ENCODE results near the gene DHRS12. TPM values are rescaled to one million over a fixed set of nuclear protein-coding genes. Genes with fewer than 3 reads are reported as not detected.

Gene DHRS12
- total RNA-seq, 3 donors from 2014 or later (not counting 1 experiment from before 2014, with no cell fraction given): 7.0 to 11.7 (median 10.4) TPM

- DNase-seq (no peak), ATAC-seq (no peak)
- Mint-ChIP-seq H3K4me1 (peaks cover 17% of the 10 kb centered on the region in 2 donors), H3K27me3 (ENCODE audit: low read depth in 2 of 2) (no peaks in the 10 kb centered on the region), H3K9me3 (no peaks in the 10 kb centered on the region), H3K36me3 (no peaks in the 10 kb centered on the region), H3K4me3 (no peak overlapping the region), H3K27ac (no peak overlapping the region)
- Histone ChIP-seq H3K9me3 (ENCODE audit: control insufficient read depth, insufficient read depth, low read length) (no peaks in the 10 kb centered on the region), H3K4me3 (ENCODE audit: low read length) (no peak overlapping the region), H3K27ac (ENCODE audit: low read length) (no peak overlapping the region), H3K36me3 (ENCODE audit: control insufficient read depth, insufficient read depth, low read length) (no peaks in the 10 kb centered on the region), H3K4me1 (ENCODE audit: control insufficient read depth, insufficient read depth, low read length) (peaks cover 26% of the 10 kb centered on the region), H3K27me3 (ENCODE audit: control insufficient read depth, insufficient read depth, low read length) (no peaks in the 10 kb centered on the region)
- TF ChIP-seq CTCF (IDR thresholded peaks at IDR 0.05): no peak
- intact Hi-C loops (cut with micrococcal nuclease): no loop called here
- 62% methylated on average over 12 of the region's 12 CpGs for WGBS (ENCODE audit: insufficient coverage)
These were observed 7.1 kb upstream of the DHRS12 start for GRCh38 chr13:51811046-51811445.

GRCh38 chr13:51808811-51809210, 4.8 kb upstream of the DHRS12 start:
- no peaks in the 10 kb centered on the region for H3K27me3 ChIP-seq (ENCODE audit: control insufficient read depth, insufficient read depth, low read length)
- intact Hi-C loops (cut with micrococcal nuclease): no loop called here
- no peaks in the 10 kb centered on the region for H3K9me3 ChIP-seq (ENCODE audit: control insufficient read depth, insufficient read depth, low read length)
- no peak overlapping the region for H3K4me3 ChIP-seq (ENCODE audit: low read length)
- Mint-ChIP-seq H3K27ac (no peak overlapping the region), H3K4me1 (peaks cover 24 to 28% of the 10 kb centered on the region in 2 donors), H3K27me3 (ENCODE audit: low read depth in 2 of 2) (no peaks in the 10 kb centered on the region), H3K9me3 (no peaks in the 10 kb centered on the region), H3K36me3 (no peaks in the 10 kb centered on the region), H3K4me3 (no peak overlapping the region)
- DNase-seq (no peak), ATAC-seq (no peak)
- no peak overlapping the region for H3K27ac ChIP-seq (ENCODE audit: low read length)
- H3K36me3 ChIP-seq (ENCODE audit: control insufficient read depth, insufficient read depth, low read length): no peaks in the 10 kb centered on the region
- peaks cover 27% of the 10 kb centered on the region for H3K4me1 ChIP-seq (ENCODE audit: control insufficient read depth, insufficient read depth, low read length)
- no peak for TF ChIP-seq CTCF (IDR thresholded peaks at IDR 0.05)

- Mint-ChIP-seq H3K9me3 (no peaks in the 10 kb centered on the region), H3K4me1 (peaks cover 35 to 39% of the 10 kb centered on the region in 2 donors), H3K27me3 (ENCODE audit: low read depth in 2 of 2) (peaks cover 0 to 1% of the 10 kb centered on the region in 2 donors), H3K36me3 (no peaks in the 10 kb centered on the region), H3K27ac (peak overlapping the region; percentile 91 to 99), H3K4me3 (no peak overlapping the region)
- intact Hi-C loops (cut with micrococcal nuclease): no loop called here
- H3K4me1 ChIP-seq (ENCODE audit: control insufficient read depth, insufficient read depth, low read length): peaks cover 35% of the 10 kb centered on the region
- no peak overlapping the region for H3K4me3 ChIP-seq (ENCODE audit: low read length)
- no peak overlapping the region for H3K27ac ChIP-seq (ENCODE audit: low read length)
- ATAC-seq (no peak), DNase-seq (no peak)
- H3K9me3 ChIP-seq (ENCODE audit: control insufficient read depth, insufficient read depth, low read length): no peaks in the 10 kb centered on the region
- H3K36me3 ChIP-seq (ENCODE audit: control insufficient read depth, insufficient read depth, low read length): no peaks in the 10 kb centered on the region
- WGBS (ENCODE audit: insufficient coverage): 97% methylated on average over 5 of the region's 5 CpGs
- H3K27me3 ChIP-seq (ENCODE audit: control insufficient read depth, insufficient read depth, low read length): no peaks in the 10 kb centered on the region
- no peak for TF ChIP-seq CTCF (IDR thresholded peaks at IDR 0.05)
These were observed 3.1 kb upstream of the DHRS12 start for GRCh38 chr13:51807041-51807440.

- Mint-ChIP-seq H3K27me3 (ENCODE audit: low read depth in 2 of 2) (peaks cover 0 to 4% of the 10 kb centered on the region in 2 donors), H3K9me3 (no peaks in the 10 kb centered on the region), H3K4me3 (no peak overlapping the region), H3K27ac (peak overlapping the region; percentile 91 to 99), H3K36me3 (no peaks in the 10 kb centered on the region), H3K4me1 (peaks cover 35 to 37% of the 10 kb centered on the region in 2 donors)
- Histone ChIP-seq H3K9me3 (ENCODE audit: control insufficient read depth, insufficient read depth, low read length) (no peaks in the 10 kb centered on the region), H3K4me3 (ENCODE audit: low read length) (no peak overlapping the region), H3K4me1 (ENCODE audit: control insufficient read depth, insufficient read depth, low read length) (peaks cover 35% of the 10 kb centered on the region), H3K36me3 (ENCODE audit: control insufficient read depth, insufficient read depth, low read length) (no peaks in the 10 kb centered on the region), H3K27ac (ENCODE audit: low read length) (no peak overlapping the region), H3K27me3 (ENCODE audit: control insufficient read depth, insufficient read depth, low read length) (no peaks in the 10 kb centered on the region)
- WGBS (ENCODE audit: insufficient coverage): 81% methylated on average over 2 of the region's 2 CpGs
- no peak for ATAC-seq
- DNase-seq: peak in 1 of 2 donors; percentile 61
- intact Hi-C loops (cut with micrococcal nuclease): no loop called here
- TF ChIP-seq CTCF (IDR thresholded peaks at IDR 0.05): no peak
These were observed 2.6 kb upstream of the DHRS12 start for GRCh38 chr13:51806566-51806965.
